Left lung (tissue), 10 donors: ENCODE measurements around the gene ESRRB. TPM values are rescaled to one million over a fixed set of nuclear protein-coding genes. Genes with fewer than 3 reads are reported as not detected.

Source experiments
- ATAC-seq: fragments of 200-7000 bp; cut with Tn5 transposase; one replicate; pipeline ENCODE4 v1.9.1; 2020; ENCODE audit warnings: moderate library complexity
- DNase-seq, 4 donors: peaks; one replicate each; pipeline ENCODE4 v3.0.0-alpha.2; 2013 to 2020
- H3K27ac ChIP-seq, 2 donors: fragments of 200-600 bp; sonication (generic) in 1 of 2; one replicate each; pipeline versions ENCODE4 v1.5.0 to v1.8.0; 2020 to 2021
- H3K27me3 ChIP-seq, 2 donors: fragments of 200-600 bp; sonication (generic) in 1 of 2; one replicate each; pipeline versions ENCODE4 v1.5.0 to v1.8.0; 2020 to 2021
- H3K36me3 ChIP-seq, 2 donors: fragments of 200-600 bp; sonication (generic) in 1 of 2; one replicate each; pipeline versions ENCODE4 v1.5.0 to v1.8.0; 2020 to 2021
- H3K4me1 ChIP-seq, 2 donors: fragments of 200-600 bp; one replicate each; pipeline ENCODE4 v1.8.0; 2021
- H3K4me3 ChIP-seq, 2 donors: fragments of 200-600 bp; sonication (generic) in 1 of 2; one replicate each; pipeline versions ENCODE4 v1.5.0 to v1.8.0; 2020 to 2021; ENCODE audit warnings: mild to moderate bottlenecking in 1 of 2
- H3K9me3 ChIP-seq, 2 donors: fragments of 200-600 bp; sonication (generic) in 1 of 2; one replicate each; pipeline versions ENCODE4 v1.5.0 to v1.8.0; 2020 to 2021
- CTCF ChIP-seq, 2 donors: fragments of 200-600 bp; sonication (generic) in 1 of 2; IDR thresholded peaks; one replicate each; pipeline versions ENCODE4 v1.5.0 to v1.8.0; 2021; ENCODE audit warnings: antibody characterized with exemption in 2 of 2
- intact Hi-C, 2 donors: fragments of 100-400 bp; cut with DNase I; formaldehyde crosslinking; loops; one replicate each; pipeline versions ENCODE4 v1.11.2 to v1.14.2; 2022
- polyA plus RNA-seq, 6 donors: library from polyadenylated mRNA; unstranded; fragments of 120-200 nt; gene quantifications; one replicate each; pipeline ENCODE4 v1.2.1, GENCODE V29; 2013; ENCODE audit not compliant: insufficient read length in 6 of 6
- total RNA-seq, 2 donors: library from RNA; stranded (reverse); fragmentation: NEBNext Ultra II Directional; extraction: Animal tissue kit (Norgen Biotek cat#: 25700); gene quantifications; one replicate each; pipeline ENCODE4 v1.2.1, GENCODE V29; 2021
- donor health status: DM: no; HTN: yes; CAD: no.
- donor health status: DM: no; HTN: no; CAD: no.

Gene ESRRB
- total and polyA plus RNA-seq, 8 donors = 0.15 to 0.67 (median 0.40) TPM

- H3K27me3 ChIP-seq = peaks cover 0 to 46% of the 10 kb centered on the region in 2 donors
- no peaks in the 10 kb centered on the region for H3K9me3 ChIP-seq
- DNase-seq = peak in 3 of 4 donors; percentile 62 to 87 (median 68)
- H3K4me3 ChIP-seq = no peak overlapping the region
- peak; percentile 76 to 77 for TF ChIP-seq CTCF (IDR thresholded peaks at IDR 0.05)
- peak; percentile 88 for ATAC-seq
- no peaks in the 10 kb centered on the region for H3K36me3 ChIP-seq
- H3K4me1 ChIP-seq = peaks cover 0 to 12% of the 10 kb centered on the region in 2 donors
- H3K27ac ChIP-seq = no peak overlapping the region
- intact Hi-C loops = no loop called here
These were observed 23.2 kb upstream of the ESRRB start for GRCh38 chr14:76352639-76353281.

DNA sequence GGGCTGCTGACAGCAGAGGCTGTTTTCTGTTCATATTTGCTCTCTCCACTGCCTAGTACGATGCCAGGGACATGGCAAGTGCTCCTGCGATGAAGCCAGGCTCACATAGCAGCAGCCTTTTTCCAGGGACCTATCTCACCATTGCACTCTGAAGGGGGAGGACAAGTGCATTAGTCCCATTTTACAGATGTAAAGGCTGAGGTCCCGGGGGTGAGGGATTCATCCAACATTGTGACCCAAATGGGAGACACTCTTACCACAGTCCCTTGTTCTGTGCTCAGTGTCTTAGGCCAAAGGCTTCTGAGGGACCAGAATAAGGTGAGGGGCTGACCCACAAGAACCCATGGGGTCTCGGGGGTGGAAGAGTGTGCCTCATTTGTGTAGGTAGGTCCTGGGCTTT, 21.6 kb upstream of the ESRRB start:
- intact Hi-C loops = no loop called here
- Histone ChIP-seq H3K4me3 (no peak overlapping the region), H3K36me3 (no peaks in the 10 kb centered on the region), H3K27me3 (peaks cover 0 to 42% of the 10 kb centered on the region in 2 donors), H3K4me1 (peaks cover 0 to 10% of the 10 kb centered on the region in 2 donors), H3K9me3 (no peaks in the 10 kb centered on the region), H3K27ac (no peak overlapping the region)
- ATAC-seq (no peak), DNase-seq (no peak)
- no peak for TF ChIP-seq CTCF (IDR thresholded peaks at IDR 0.05)

- ATAC-seq = no peak
- H3K36me3 ChIP-seq = no peaks in the 10 kb centered on the region
- DNase-seq = no peak
- TF ChIP-seq CTCF (IDR thresholded peaks at IDR 0.05) = no peak
- no peaks in the 10 kb centered on the region for H3K9me3 ChIP-seq
- H3K4me1 ChIP-seq = peaks cover 0 to 7% of the 10 kb centered on the region in 2 donors
- peaks cover 0 to 55% of the 10 kb centered on the region in 2 donors for H3K27me3 ChIP-seq
- no peak overlapping the region for H3K4me3 ChIP-seq
- no peak overlapping the region for H3K27ac ChIP-seq
- intact Hi-C loops = no loop called here
These were observed 20.2 kb upstream of the ESRRB start for GRCh38 chr14:76355771-76356170.

DNA sequence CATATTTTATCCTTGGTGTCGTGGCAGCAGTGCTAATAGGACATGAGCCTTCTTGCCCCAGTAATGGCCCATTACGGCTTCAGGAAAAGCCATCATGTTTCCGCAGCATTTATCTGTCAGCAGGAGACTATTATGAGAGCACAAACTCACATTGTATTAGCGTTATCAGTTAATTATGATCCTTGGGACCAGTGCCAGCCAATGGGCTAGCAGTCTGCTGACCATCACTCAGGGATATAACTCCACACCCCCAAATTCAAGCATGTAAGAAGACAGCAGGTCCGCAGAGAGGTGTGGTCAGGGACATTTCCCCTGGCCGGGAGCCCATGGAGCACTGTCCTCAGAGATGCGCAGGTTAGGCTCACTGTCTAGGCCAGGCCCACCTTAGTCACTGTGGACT, 4.9 kb upstream of the ESRRB start:
- H3K27ac ChIP-seq = no peak overlapping the region
- H3K4me1 ChIP-seq = no peaks in the 10 kb centered on the region
- no peak for DNase-seq
- no peak for ATAC-seq
- peaks cover 9 to 47% of the 10 kb centered on the region in 2 donors for H3K27me3 ChIP-seq
- no peak overlapping the region for H3K4me3 ChIP-seq
- intact Hi-C loops = no loop called here
- H3K36me3 ChIP-seq = no peaks in the 10 kb centered on the region
- no peaks in the 10 kb centered on the region for H3K9me3 ChIP-seq
- TF ChIP-seq CTCF (IDR thresholded peaks at IDR 0.05) = no peak

GRCh38 chr14:76373456-76373855, 2.5 kb upstream of the ESRRB start:
- Histone ChIP-seq H3K27me3 (peaks cover 33 to 71% of the 10 kb centered on the region in 2 donors), H3K4me1 (peaks cover 7 to 8% of the 10 kb centered on the region in 2 donors)
- intact Hi-C loops = no loop called here

More at GRCh38 chr14:76373456-76373855, 2.5 kb upstream of the ESRRB start:
- Histone ChIP-seq H3K9me3 (no peaks in the 10 kb centered on the region), H3K4me3 (no peak overlapping the region), H3K36me3 (no peaks in the 10 kb centered on the region), H3K27ac (no peak overlapping the region)
- DNase-seq (no peak), ATAC-seq (no peak)
- no peak for TF ChIP-seq CTCF (IDR thresholded peaks at IDR 0.05)
